ENCODE measurements around the gene IGFL3. TPM values are rescaled to one million over a fixed set of nuclear protein-coding genes. Genes with fewer than 3 reads are reported as not detected.

Gene IGFL3
- total and polyA plus RNA-seq, 2 of the 13 experiments (the other 11 are each of a cell fraction or from before 2014, with no cell fraction given): not detected

DNA sequence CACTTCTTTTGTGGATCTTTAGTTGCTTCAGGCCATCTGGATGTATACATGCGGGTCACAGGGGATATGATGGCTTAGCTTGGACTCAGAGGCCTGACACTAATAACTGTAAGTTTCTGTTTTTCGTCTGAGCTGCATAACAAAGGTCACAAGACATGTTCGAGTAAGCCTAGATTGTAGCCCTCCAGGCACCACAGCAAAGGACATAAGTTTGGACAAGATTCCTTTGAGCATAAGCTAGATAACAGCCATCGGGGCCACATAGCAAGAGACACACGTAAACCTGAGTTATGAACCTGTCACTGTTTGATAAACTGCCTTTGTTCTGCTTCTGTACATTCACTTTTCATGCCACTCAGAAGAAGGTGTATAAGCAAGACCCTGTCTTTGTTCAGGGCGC is 14.6 kb downstream of the IGFL3 start:
- DNase-seq (ENCODE audit: low spot score) (no peak), FAIRE-seq (no peak), ATAC-seq (no peak)
- POLR2A ChIA-PET: no interaction called here
- BruUV-seq (replicated peaks): no TSS peak
- no peaks in the 10 kb centered on the region for H3K9me3 ChIP-seq (ENCODE audit: low read length)
- intact Hi-C loops (cut with micrococcal nuclease; ENCODE audit: unreplicated experiment): no loop called here
- no peaks in the 10 kb centered on the region for H3K79me2 ChIP-seq (ENCODE audit: insufficient read depth, low read length)
- WGBS (ENCODE audit: low lambda C conversion rate): 3% methylated on average over 6 of the region's 6 CpGs
- no peak overlapping the region for H3K9ac ChIP-seq (ENCODE audit: insufficient read depth, low read depth, low read length)
- H3K4me3 ChIP-seq (replicated peaks in 1 of 3; ENCODE audit: insufficient read depth in 1 of 3, low read depth in 2 of 3, low read length in 3 of 3): no peak overlapping the region
- TF ChIP-seq ZBTB7A (CRISPR knock-in tag; IDR thresholded peaks at IDR 0.05): no peak
- no peak for TF ChIP-seq ERF (CRISPR knock-in tag; IDR thresholded peaks at IDR 0.05)
- TF ChIP-seq ZNF83 (CRISPR knock-in tag; IDR thresholded peaks at IDR 0.05; ENCODE audit: borderline replicate concordance): no peak
- TF ChIP-seq TGIF2 (CRISPR knock-in tag; IDR thresholded peaks at IDR 0.05): no peak
- no peak for TF ChIP-seq FOXK1 (CRISPR knock-in tag; IDR thresholded peaks at IDR 0.05; ENCODE audit: borderline replicate concordance, low read depth)
- TF ChIP-seq, protein P1, sequence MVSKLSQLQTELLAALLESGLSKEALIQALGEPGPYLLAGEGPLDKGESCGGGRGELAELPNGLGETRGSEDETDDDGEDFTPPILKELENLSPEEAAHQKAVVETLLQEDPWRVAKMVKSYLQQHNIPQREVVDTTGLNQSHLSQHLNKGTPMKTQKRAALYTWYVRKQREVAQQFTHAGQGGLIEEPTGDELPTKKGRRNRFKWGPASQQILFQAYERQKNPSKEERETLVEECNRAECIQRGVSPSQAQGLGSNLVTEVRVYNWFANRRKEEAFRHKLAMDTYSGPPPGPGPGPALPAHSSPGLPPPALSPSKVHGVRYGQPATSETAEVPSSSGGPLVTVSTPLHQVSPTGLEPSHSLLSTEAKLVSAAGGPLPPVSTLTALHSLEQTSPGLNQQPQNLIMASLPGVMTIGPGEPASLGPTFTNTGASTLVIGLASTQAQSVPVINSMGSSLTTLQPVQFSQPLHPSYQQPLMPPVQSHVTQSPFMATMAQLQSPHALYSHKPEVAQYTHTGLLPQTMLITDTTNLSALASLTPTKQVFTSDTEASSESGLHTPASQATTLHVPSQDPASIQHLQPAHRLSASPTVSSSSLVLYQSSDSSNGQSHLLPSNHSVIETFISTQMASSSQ (IDR thresholded peaks at IDR 0.05; ENCODE audit: low read depth): no peak
- TF ChIP-seq, protein P1 (CRISPR knock-in tag; IDR thresholded peaks at IDR 0.05; ENCODE audit: borderline replicate concordance): no peak
- no peak for TF ChIP-seq ZMYM3 (CRISPR knock-in tag; IDR thresholded peaks at IDR 0.05)
- TF ChIP-seq MEIS2 (CRISPR knock-in tag; IDR thresholded peaks at IDR 0.05): no peak
- TF ChIP-seq SUZ12 (IDR thresholded peaks at IDR 0.05; ENCODE audit: low read depth, low read length): no peak
- no peak for TF ChIP-seq NFYC (CRISPR knock-in tag; IDR thresholded peaks at IDR 0.05)
- no peak overlapping the region for H3K4me2 ChIP-seq (ENCODE audit: low read depth, low read length)
- H2AFZ ChIP-seq (ENCODE audit: low read length): no peak overlapping the region
- H3K36me3 ChIP-seq (replicated peaks in 1 of 2; ENCODE audit: control insufficient read depth in 1 of 2, insufficient read depth in 2 of 2, low read length in 2 of 2): no peaks in the 10 kb centered on the region
- CTCF ChIA-PET (ENCODE audit: low intra/inter-chr PET ratio, low total read pairs): no interaction called here
- no peak overlapping the region for H3K27ac ChIP-seq (ENCODE audit: extremely low read length, insufficient read depth, low read length)
- in situ Hi-C loops (cut with HindIII; ENCODE audit: extremely low pct_ligation_motif_present, low pct_unique_long_range_greater_than_20kb): no loop called here
- H3K4me1 ChIP-seq (ENCODE audit: insufficient read depth, low read length): no peaks in the 10 kb centered on the region
- H4K20me1 ChIP-seq (ENCODE audit: insufficient read depth, low read length): no peaks in the 10 kb centered on the region
- 0 out of 5 replicates have a peak, but pooled peaks cover 0 to 2% of the 10 kb centered on the region in 2 experiments for H3K27me3 ChIP-seq (ENCODE audit: control insufficient read depth in 1 of 2, insufficient read depth in 2 of 2, low read length in 2 of 2)

Measured in HepG2 (cell line).